GM23338 (cell line): ENCODE measurements around the gene SELENOT. TPM values are rescaled to one million over a fixed set of nuclear protein-coding genes. Genes with fewer than 3 reads are reported as not detected.

Experiments
- ATAC-seq: fragments of 200-7000 bp; cut with Tn5 transposase; 3 replicates; pipeline ENCODE4 v1.9.1; 2020
- DNase-seq: peaks from one replicate; pipeline ENCODE4 v3.0.0-alpha.2; 2015; ENCODE audit warnings: low spot score
- H2AFZ ChIP-seq: fragments of 200-600 bp; sonication (generic); 2 replicates; pipeline ENCODE4 v1.8.0; 2016; ENCODE audit warnings: antibody characterized with exemption, mild to moderate bottlenecking, moderate library complexity
- H3F3A ChIP-seq: fragments of 200-600 bp; sonication (generic); replicated peaks from 2 replicates; pipeline ENCODE4 v1.8.0; 2017; ENCODE audit warnings: antibody characterized with exemption, mixed run types, low read depth
- H3K27ac ChIP-seq: fragments of 200-600 bp; sonication (generic); 2 replicates; pipeline ENCODE4 v1.6.1; 2016; ENCODE audit warnings: low read depth
- H3K27me3 ChIP-seq: fragments of 200-600 bp; sonication (generic); 2 replicates; pipeline ENCODE4 v1.8.0; 2016; ENCODE audit warnings: mild to moderate bottlenecking, mixed run types, moderate library complexity; ENCODE audit not compliant: insufficient read depth
- H3K36me3 ChIP-seq: fragments of 200-600 bp; sonication (generic); 2 replicates; pipeline ENCODE4 v1.8.0; 2016; ENCODE audit warnings: mild to moderate bottlenecking; ENCODE audit not compliant: insufficient read depth
- H3K4me1 ChIP-seq: fragments of 200-600 bp; sonication (generic); 2 replicates; pipeline ENCODE4 v1.8.0; 2016; ENCODE audit warnings: mild to moderate bottlenecking, moderate library complexity; ENCODE audit not compliant: insufficient read depth
- H3K4me2 ChIP-seq: fragments of 200-600 bp; sonication (generic); 2 replicates; pipeline ENCODE4 v1.7.1; 2017; ENCODE audit warnings: mixed run types
- H3K4me3 ChIP-seq: fragments of 200-600 bp; sonication (generic); 2 replicates; pipeline ENCODE4 v1.6.1; 2016; ENCODE audit warnings: mixed run types
- H3K79me2 ChIP-seq: fragments of 200-600 bp; sonication (generic); replicated peaks from 2 replicates; pipeline ENCODE4 v1.8.0; 2017; ENCODE audit warnings: mild to moderate bottlenecking; ENCODE audit not compliant: insufficient read depth
- H3K9me2 ChIP-seq: fragments of 200-600 bp; sonication (generic); 2 replicates; pipeline ENCODE4 v1.8.0; 2017; ENCODE audit not compliant: insufficient read depth
- H4K20me1 ChIP-seq: fragments of 200-600 bp; sonication (generic); replicated peaks from 2 replicates; pipeline ENCODE4 v1.8.0; 2017; ENCODE audit warnings: mild to moderate bottlenecking; ENCODE audit not compliant: insufficient read depth
- H3K27ac Mint-ChIP-seq: 2 replicates; pipeline ENCODE4 v1.8.0; 2020; ENCODE audit warnings: inconsistent platforms, mild to moderate bottlenecking, moderate library complexity, mixed read lengths
- H3K27me3 Mint-ChIP-seq: 3 replicates; pipeline ENCODE4 v1.8.0; 2022; ENCODE audit warnings: low read depth, mild to moderate bottlenecking, moderate library complexity, mixed read lengths, inconsistent platforms; ENCODE audit not compliant: insufficient read depth, poor library complexity
- H3K36me3 Mint-ChIP-seq: 3 replicates; pipeline ENCODE4 v1.8.0; 2021; ENCODE audit warnings: low read depth, mild to moderate bottlenecking, inconsistent platforms, moderate library complexity, mixed read lengths
- H3K4me1 Mint-ChIP-seq: 3 replicates; pipeline ENCODE4 v1.8.0; 2020; ENCODE audit warnings: mild to moderate bottlenecking, inconsistent platforms, mixed read lengths
- H3K4me3 Mint-ChIP-seq: 3 replicates; pipeline ENCODE4 v1.8.0; 2021; ENCODE audit warnings: moderate library complexity, mild to moderate bottlenecking, inconsistent platforms, mixed read lengths
- H3K9me3 Mint-ChIP-seq: 3 replicates; pipeline ENCODE4 v1.8.0; 2020; ENCODE audit warnings: moderate library complexity, mild to moderate bottlenecking, inconsistent platforms, mixed read lengths
- CREB1 ChIP-seq: fragments of 250-450 bp; sonication (Bioruptor Pico); IDR thresholded peaks from 2 replicates; pipeline ENCODE4 v1.5.0; 2020; ENCODE audit warnings: low read depth, mild to moderate bottlenecking, moderate library complexity
- EZH2 ChIP-seq: fragments of 200-600 bp; sonication (generic); IDR thresholded peaks from one replicate; pipeline ENCODE4 v1.8.0; 2017; ENCODE audit warnings: antibody characterized with exemption, mild to moderate bottlenecking, low read depth; ENCODE audit not compliant: unreplicated experiment
- NANOG ChIP-seq: IDR thresholded peaks from 2 replicates; pipeline ENCODE4 v1.6.1; 2016; ENCODE audit warnings: antibody characterized with exemption, borderline replicate concordance
- POLR2AphosphoS5 ChIP-seq: IDR thresholded peaks from 2 replicates; pipeline ENCODE4 v1.6.1; 2016; ENCODE audit warnings: antibody characterized with exemption, low read depth
- ZNF462 ChIP-seq: fragments of 250-450 bp; sonication (Bioruptor Pico); IDR thresholded peaks from 2 replicates; pipeline ENCODE4 v1.5.0; 2020; ENCODE audit warnings: mild to moderate bottlenecking, moderate library complexity
- polyA plus RNA-seq: library from polyadenylated mRNA; unstranded; fragments of >200 nt; fragmentation: Nextera tagmentation; extraction: Ambion mirVana; gene quantifications from 2 replicates; pipeline ENCODE4 v1.2.1, GENCODE V29; 2016
- total RNA-seq: library from RNA; depleted of rRNA; stranded (reverse); fragments of >200 nt; shearing (Covaris generic); gene quantifications from 2 replicates; pipeline ENCODE4 v1.2.3, GENCODE V29; 2014
- TF ChIP-seq, protein P1 (sequence below), 2 experiments: fragments of 200-600 bp in 1 of 2; sonication (generic) in 1 of 2; conservative IDR thresholded peaks; 2 replicates each; pipeline versions ENCODE4 v1.5.1 to v1.6.1; 2016 to 2017; ENCODE audit warnings: antibody characterized with exemption in 2 of 2, low read depth in 2 of 2, mild to moderate bottlenecking in 2 of 2, moderate library complexity in 1 of 2

Gene SELENOT
- total and polyA plus RNA-seq, 2 experiments from 2014 or later = 56.1 to 61.3 TPM

GRCh38 chr3:150612494-150612893, 9.4 kb downstream of the SELENOT start:
- peaks cover 4% of the 10 kb centered on the region for H3K27me3 Mint-ChIP-seq
- H3K79me2 ChIP-seq = peaks cover 90% of the 10 kb centered on the region
- no peak overlapping the region for H3K4me3 ChIP-seq
- DNase-seq (no peak), ATAC-seq (no peak)
- no peaks in the 10 kb centered on the region for H3K9me2 ChIP-seq
- no peaks in the 10 kb centered on the region for H3F3A ChIP-seq
- H3K4me2 ChIP-seq = no peak overlapping the region
- H3K27me3 ChIP-seq = no peaks in the 10 kb centered on the region
- no peak overlapping the region for H3K27ac ChIP-seq
- H2AFZ ChIP-seq = no peak overlapping the region
- peaks cover 5% of the 10 kb centered on the region for H3K4me1 ChIP-seq
- no peaks in the 10 kb centered on the region for H3K36me3 ChIP-seq
- no peak overlapping the region for H3K27ac Mint-ChIP-seq
- no peak overlapping the region for H3K4me3 Mint-ChIP-seq
- peaks cover 10% of the 10 kb centered on the region; the same call in 1 of the 2 replicates for H4K20me1 ChIP-seq
- H3K4me1 Mint-ChIP-seq = peaks cover 18% of the 10 kb centered on the region
- H3K9me3 Mint-ChIP-seq = peaks cover 3% of the 10 kb centered on the region; the same call in 1 of the 3 replicates
- TF ChIP-seq POLR2AphosphoS5 = no peak
- TF ChIP-seq, protein P1, sequence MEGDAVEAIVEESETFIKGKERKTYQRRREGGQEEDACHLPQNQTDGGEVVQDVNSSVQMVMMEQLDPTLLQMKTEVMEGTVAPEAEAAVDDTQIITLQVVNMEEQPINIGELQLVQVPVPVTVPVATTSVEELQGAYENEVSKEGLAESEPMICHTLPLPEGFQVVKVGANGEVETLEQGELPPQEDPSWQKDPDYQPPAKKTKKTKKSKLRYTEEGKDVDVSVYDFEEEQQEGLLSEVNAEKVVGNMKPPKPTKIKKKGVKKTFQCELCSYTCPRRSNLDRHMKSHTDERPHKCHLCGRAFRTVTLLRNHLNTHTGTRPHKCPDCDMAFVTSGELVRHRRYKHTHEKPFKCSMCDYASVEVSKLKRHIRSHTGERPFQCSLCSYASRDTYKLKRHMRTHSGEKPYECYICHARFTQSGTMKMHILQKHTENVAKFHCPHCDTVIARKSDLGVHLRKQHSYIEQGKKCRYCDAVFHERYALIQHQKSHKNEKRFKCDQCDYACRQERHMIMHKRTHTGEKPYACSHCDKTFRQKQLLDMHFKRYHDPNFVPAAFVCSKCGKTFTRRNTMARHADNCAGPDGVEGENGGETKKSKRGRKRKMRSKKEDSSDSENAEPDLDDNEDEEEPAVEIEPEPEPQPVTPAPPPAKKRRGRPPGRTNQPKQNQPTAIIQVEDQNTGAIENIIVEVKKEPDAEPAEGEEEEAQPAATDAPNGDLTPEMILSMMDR (conservative IDR thresholded peaks at IDR 0.05; ENCODE audit: low read depth in 2 of 2) = no peak
- TF ChIP-seq EZH2 = no peak
- no peak for TF ChIP-seq ZNF462 (CRISPR knock-in tag)
- TF ChIP-seq NANOG = no peak
- no peak for TF ChIP-seq CREB1 (CRISPR knock-in tag)
- peaks cover 53% of the 10 kb centered on the region for H3K36me3 Mint-ChIP-seq
